Uterus (tissue), 2 donors: ENCODE data around the gene PFKFB1.

Experiments
- CTCF ChIP-seq, 4 experiments: fragments of 200-600 bp in 2 of 4; fragments of 450-650 bp in 2 of 4; sonication (generic) in 2 of 4; IDR thresholded peaks; one replicate each; pipeline ENCODE4 v1.5.1; 2016 to 2019; ENCODE audit warnings: antibody characterized with exemption in 4 of 4, mild to moderate bottlenecking in 2 of 4, moderate library complexity in 1 of 4
- POLR2A ChIP-seq, 2 donors: fragments of 450-650 bp; IDR thresholded peaks; one replicate each; pipeline ENCODE4 v1.6.1; 2016; ENCODE audit warnings: antibody characterized with exemption in 2 of 2, mild to moderate bottlenecking in 1 of 2, moderate library complexity in 1 of 2

- TF ChIP-seq CTCF (IDR thresholded peaks at IDR 0.05) (no peak), POLR2A (IDR thresholded peaks at IDR 0.05) (no peak)
Measured at GRCh38 chrX:54894159-54894558, 99.8 kb downstream of the PFKFB1 start.
